OCI-LY1 (cell line): ENCODE results near the gene STARD7.
A peak's percentile ranks its signal among the peaks of the same experiment; 100 is the strongest.

Experiments
- EZH2 ChIP-seq: fragments of 200-600 bp; sonication (generic), shearing (Covaris generic); IDR thresholded peaks from 2 replicates; pipeline ENCODE4 v1.8.0; 2017; ENCODE audit warnings: borderline replicate concordance, mixed run types, mild to moderate bottlenecking, antibody characterized with exemption, low read length, moderate library complexity, mixed read lengths
- TF ChIP-seq, protein P1 (sequence below): fragments of 200-600 bp; sonication (generic), shearing (Covaris generic); IDR thresholded peaks from 2 replicates; pipeline ENCODE4 v1.5.1; 2017; ENCODE audit warnings: mild to moderate bottlenecking, antibody characterized with exemption, low read length, moderate library complexity, mixed read lengths

DNA sequence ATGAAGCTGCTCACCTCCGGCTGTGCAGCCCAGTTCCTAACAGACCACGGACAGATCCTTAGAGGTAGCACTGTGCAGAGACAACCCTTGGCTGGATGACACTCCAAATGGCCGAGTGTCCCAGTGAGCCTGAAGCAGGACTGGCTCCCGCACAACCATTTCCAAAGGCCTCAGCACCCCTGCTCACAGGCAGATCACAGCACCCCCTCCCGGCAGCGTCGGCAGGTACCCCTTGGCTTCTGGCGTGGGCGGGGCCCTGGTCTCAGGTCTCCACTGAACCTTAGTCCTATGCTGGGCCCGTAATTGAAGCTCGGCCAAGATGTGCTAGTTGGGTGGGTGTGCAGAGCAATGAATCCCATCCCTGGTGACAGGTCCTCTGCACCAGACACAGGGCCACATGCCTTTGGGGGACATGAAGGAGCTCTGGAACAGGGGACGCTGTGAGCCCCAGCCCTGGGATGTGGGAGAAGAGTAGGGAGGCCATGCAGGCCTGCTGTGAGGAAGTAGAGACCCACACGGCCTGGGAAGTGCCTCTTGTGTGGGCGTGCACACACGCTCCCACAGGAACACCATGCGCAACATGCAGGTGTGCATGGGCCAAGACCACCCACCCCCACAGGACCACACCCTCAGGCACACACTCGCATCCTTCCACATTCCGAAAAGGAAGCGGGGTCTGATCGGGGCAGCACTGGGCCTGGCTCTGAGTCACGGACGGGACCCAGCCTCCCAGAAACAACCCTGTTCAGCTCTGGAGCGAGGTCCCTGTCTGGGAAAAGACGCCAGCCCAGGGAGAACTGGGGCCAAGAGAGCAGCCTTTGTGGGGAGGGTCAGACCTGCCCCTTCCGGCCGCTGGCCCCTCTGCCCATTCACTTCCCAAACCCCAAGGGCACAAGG, 66.2 kb downstream of the STARD7 start:
- TF ChIP-seq, protein P1, sequence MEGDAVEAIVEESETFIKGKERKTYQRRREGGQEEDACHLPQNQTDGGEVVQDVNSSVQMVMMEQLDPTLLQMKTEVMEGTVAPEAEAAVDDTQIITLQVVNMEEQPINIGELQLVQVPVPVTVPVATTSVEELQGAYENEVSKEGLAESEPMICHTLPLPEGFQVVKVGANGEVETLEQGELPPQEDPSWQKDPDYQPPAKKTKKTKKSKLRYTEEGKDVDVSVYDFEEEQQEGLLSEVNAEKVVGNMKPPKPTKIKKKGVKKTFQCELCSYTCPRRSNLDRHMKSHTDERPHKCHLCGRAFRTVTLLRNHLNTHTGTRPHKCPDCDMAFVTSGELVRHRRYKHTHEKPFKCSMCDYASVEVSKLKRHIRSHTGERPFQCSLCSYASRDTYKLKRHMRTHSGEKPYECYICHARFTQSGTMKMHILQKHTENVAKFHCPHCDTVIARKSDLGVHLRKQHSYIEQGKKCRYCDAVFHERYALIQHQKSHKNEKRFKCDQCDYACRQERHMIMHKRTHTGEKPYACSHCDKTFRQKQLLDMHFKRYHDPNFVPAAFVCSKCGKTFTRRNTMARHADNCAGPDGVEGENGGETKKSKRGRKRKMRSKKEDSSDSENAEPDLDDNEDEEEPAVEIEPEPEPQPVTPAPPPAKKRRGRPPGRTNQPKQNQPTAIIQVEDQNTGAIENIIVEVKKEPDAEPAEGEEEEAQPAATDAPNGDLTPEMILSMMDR = peak; percentile 68
- no peak for TF ChIP-seq EZH2
